Effector CD4-positive, alpha-beta T cell (primary cell): ENCODE data around the gene CDRT4. TPM values are rescaled to one million over a fixed set of nuclear protein-coding genes. Genes with fewer than 3 reads are reported as not detected.
"Not testable (repeated sequence)": the region's sequence is repeated elsewhere in the genome, so short reads cannot be mapped to it uniquely, and the experiment has no call there.

ENCODE experiments used
- DNase-seq: peaks from one replicate; pipeline ENCODE4 v3.0.0-alpha.2; 2020
- total RNA-seq: gene quantifications from one replicate; lab custom pipeline; 2026; lab: John Stamatoyannopoulos, UW

The CDRT4 gene
- total RNA-seq = not detected

GRCh38 chr17:15467592-15467991, at the start of gene CDRT4:
TSS of gene CDRT4 (minus strand) at chr17:15467621. CDS start at chr17:15440238, 27,383 bp downstream.
- no peak for DNase-seq

GRCh38 chr17:15516150-15516549, 48.7 kb upstream of the CDRT4 start:
- no peak for DNase-seq

GRCh38 chr17:15514469-15514868, 47.0 kb upstream of the CDRT4 start:
- DNase-seq = no peak

- DNase-seq = no peak
Observed at GRCh38 chr17:15513856-15514459, 46.5 kb upstream of the CDRT4 start.

- DNase-seq = no peak
Observed at GRCh38 chr17:15513058-15513791, 45.8 kb upstream of the CDRT4 start.

GRCh38 chr17:15512071-15512709, 44.8 kb upstream of the CDRT4 start:
- no peak for DNase-seq

GRCh38 chr17:15511142-15511541, 43.7 kb upstream of the CDRT4 start:
- no peak for DNase-seq

GRCh38 chr17:15510361-15510760, 42.9 kb upstream of the CDRT4 start:
- no peak for DNase-seq

GRCh38 chr17:15509095-15509494, 41.7 kb upstream of the CDRT4 start:
- DNase-seq = no peak

- DNase-seq = no peak
Observed at GRCh38 chr17:15508466-15508865, 41.0 kb upstream of the CDRT4 start.

GRCh38 chr17:15507896-15508295, 40.5 kb upstream of the CDRT4 start:
- DNase-seq = no peak

GRCh38 chr17:15507001-15507400, 39.6 kb upstream of the CDRT4 start:
- no peak for DNase-seq

GRCh38 chr17:15505708-15506107, 38.3 kb upstream of the CDRT4 start:
- DNase-seq = not testable (repeated sequence)

- no peak for DNase-seq
Observed at GRCh38 chr17:15503731-15504130, 36.3 kb upstream of the CDRT4 start.

GRCh38 chr17:15502369-15503112, 35.1 kb upstream of the CDRT4 start:
- peak; percentile 46 for DNase-seq

GRCh38 chr17:15501793-15502192, 34.4 kb upstream of the CDRT4 start:
- no peak for DNase-seq

- DNase-seq = no peak
Observed at GRCh38 chr17:15501282-15501681, 33.9 kb upstream of the CDRT4 start.

- DNase-seq = no peak
Observed at GRCh38 chr17:15498107-15498506, 30.7 kb upstream of the CDRT4 start.

GRCh38 chr17:15496735-15497670, 29.6 kb upstream of the CDRT4 start:
- DNase-seq = no peak

GRCh38 chr17:15494821-15495220, 27.4 kb upstream of the CDRT4 start:
- DNase-seq = no peak

GRCh38 chr17:15493693-15494035, 26.2 kb upstream of the CDRT4 start:
- DNase-seq = no peak
